ENCODE results near the gene CBX2.

Gene CBX2

GRCh38 chr17:79836972-79837887, 59.3 kb downstream of the CBX2 start:
- peak; percentile 81 for DNase-seq (ENCODE audit: low spot score)
- TF ChIP-seq CTCF (IDR thresholded peaks at IDR 0.05; ENCODE audit: borderline replicate concordance, control extremely low read depth, extremely low read depth, insufficient read depth, missing control alignments), result no peak
- in situ Hi-C loops (cut with MboI; ENCODE audit: low sequenced_read_pairs, unreplicated experiment), result no loop called here

All from GM13976 (cell line).